Liver (tissue), 9 donors: ENCODE results near the gene LRMDA. TPM values are rescaled to one million over a fixed set of nuclear protein-coding genes. Genes with fewer than 3 reads are reported as not detected.

Source experiments
- DNase-seq: peaks from one replicate; pipeline ENCODE4 v3.0.0-alpha.2; 2017; ENCODE audit warnings: low spot score
- H3K27ac ChIP-seq, 2 donors: one replicate each; pipeline ENCODE4 v1.7.0; 2013; ENCODE audit warnings: inconsistent platforms in 2 of 2, low read length in 2 of 2, control low read depth in 1 of 2, low read depth in 1 of 2, mild to moderate bottlenecking in 1 of 2
- H3K27me3 ChIP-seq, 4 donors: one replicate each; pipeline versions ENCODE4 v1.6.1 to v1.7.0; 2013; ENCODE audit warnings: low read length in 3 of 4, inconsistent platforms in 1 of 4, mild to moderate bottlenecking in 1 of 4, moderate library complexity in 1 of 4; ENCODE audit not compliant: control insufficient read depth in 4 of 4, insufficient read depth in 4 of 4
- H3K36me3 ChIP-seq, 4 donors: one replicate each; pipeline versions ENCODE4 v1.6.1 to v1.7.0; 2013; ENCODE audit warnings: low read length in 3 of 4, mild to moderate bottlenecking in 3 of 4, low read depth in 1 of 4, moderate library complexity in 1 of 4; ENCODE audit not compliant: control insufficient read depth in 4 of 4, insufficient read depth in 3 of 4
- H3K4me1 ChIP-seq, 4 donors: one replicate each; pipeline versions ENCODE4 v1.6.1 to v1.7.0; 2013; ENCODE audit warnings: low read length in 3 of 4, mild to moderate bottlenecking in 3 of 4, moderate library complexity in 1 of 4; ENCODE audit not compliant: control insufficient read depth in 4 of 4, insufficient read depth in 4 of 4
- H3K4me3 ChIP-seq, 3 donors: one replicate each; pipeline versions ENCODE4 v1.6.1 to v1.7.0; 2013; ENCODE audit warnings: low read length in 3 of 3, control low read depth in 1 of 3, low read depth in 1 of 3, mild to moderate bottlenecking in 1 of 3
- H3K9ac ChIP-seq, 2 donors: one replicate each; pipeline ENCODE4 v1.7.0; 2013; ENCODE audit warnings: low read length in 2 of 2, mild to moderate bottlenecking in 2 of 2, moderate library complexity in 2 of 2, control low read depth in 1 of 2, low read depth in 1 of 2
- H3K9me3 ChIP-seq, 4 donors: one replicate each; pipeline versions ENCODE4 v1.6.1 to v1.7.0; 2013; ENCODE audit warnings: low read length in 3 of 4; ENCODE audit not compliant: control insufficient read depth in 4 of 4
- ATF3 ChIP-seq: IDR thresholded peaks from 2 replicates; pipeline ENCODE4 v1.6.1; 2016; ENCODE audit warnings: antibody characterized with exemption
- CTCF ChIP-seq: fragments of 150-350 bp; IDR thresholded peaks from 2 replicates; pipeline ENCODE4 v1.5.1; 2017; ENCODE audit warnings: improper control_type of control experiment, low read depth, low read length; ENCODE audit not compliant: missing input control
- EGR1 ChIP-seq, 2 donors: IDR thresholded peaks; 2 replicates each; pipeline ENCODE4 v1.6.1; 2016 to 2018; ENCODE audit warnings: antibody characterized with exemption in 2 of 2, low read depth in 2 of 2
- FOXA1 ChIP-seq: IDR thresholded peaks from 2 replicates; pipeline ENCODE4 v1.6.1; 2016; ENCODE audit warnings: antibody characterized with exemption
- FOXA2 ChIP-seq: IDR thresholded peaks from 2 replicates; pipeline ENCODE4 v1.6.1; 2016; ENCODE audit warnings: antibody characterized with exemption
- GABPA ChIP-seq, 2 donors: IDR thresholded peaks in 1 of 2; conservative IDR thresholded peaks in 1 of 2; 2 replicates each; pipeline ENCODE4 v1.6.1; 2016; ENCODE audit warnings: antibody characterized with exemption in 2 of 2, mild to moderate bottlenecking in 1 of 2, moderate library complexity in 1 of 2
- HNF4A ChIP-seq, 2 donors: conservative IDR thresholded peaks; 2 replicates each; pipeline ENCODE4 v1.6.1; 2016; ENCODE audit warnings: antibody characterized with exemption in 2 of 2, mild to moderate bottlenecking in 2 of 2
- HNF4G ChIP-seq: IDR thresholded peaks from 2 replicates; pipeline ENCODE4 v1.6.1; 2016; ENCODE audit warnings: antibody characterized with exemption
- JUND ChIP-seq, 2 donors: IDR thresholded peaks; 2 replicates each; pipeline ENCODE4 v1.6.1; 2016; ENCODE audit warnings: antibody characterized with exemption in 2 of 2
- NR2F2 ChIP-seq: IDR thresholded peaks from 2 replicates; pipeline ENCODE4 v1.6.1; 2016; ENCODE audit warnings: antibody characterized with exemption
- RAD21 ChIP-seq, 2 donors: IDR thresholded peaks; 2 replicates each; pipeline ENCODE4 v1.6.1; 2016; ENCODE audit warnings: antibody characterized with exemption in 2 of 2, mild to moderate bottlenecking in 2 of 2
- RXRA ChIP-seq, 2 donors: IDR thresholded peaks; 2 replicates each; pipeline ENCODE4 v1.6.1; 2017 to 2018; ENCODE audit warnings: antibody characterized with exemption in 2 of 2, mild to moderate bottlenecking in 1 of 2
- SP1 ChIP-seq: IDR thresholded peaks from 2 replicates; pipeline ENCODE4 v1.6.1; 2018; ENCODE audit warnings: antibody characterized with exemption, mild to moderate bottlenecking
- TAF1 ChIP-seq: conservative IDR thresholded peaks from 2 replicates; pipeline ENCODE4 v1.6.1; 2016; ENCODE audit warnings: antibody characterized with exemption, mild to moderate bottlenecking
- YY1 ChIP-seq: IDR thresholded peaks from 2 replicates; pipeline ENCODE4 v1.6.1; 2016; ENCODE audit warnings: antibody characterized with exemption, mild to moderate bottlenecking
- ZBTB33 ChIP-seq: IDR thresholded peaks from 2 replicates; pipeline ENCODE4 v1.6.1; 2016; ENCODE audit warnings: antibody characterized with exemption
- WGBS: extraction: QIAGEN DNeasy Blood & Tissue Kit; methylation state at CpG from one replicate; pipeline ENCODE4 v1.1.7; 2013; 5-methylcytosine and 5-hydroxymethylcytosine counted together
- polyA plus RNA-seq, 2 donors: library from polyadenylated mRNA; stranded (reverse) in 1 of 2; unstranded in 1 of 2; fragments of 200-250 nt in 1 of 2; fragments of >200 nt in 1 of 2; fragmentation: Nextera tagmentation in 1 of 2; extraction: Ambion mirVana in 1 of 2; gene quantifications; one replicate each; pipeline versions ENCODE4 v1.2.1 to v1.2.3, GENCODE V29; 2013 to 2015
- total RNA-seq, 2 donors: library from RNA; depleted of rRNA; stranded (reverse); fragments of >200 nt; gene quantifications; one replicate each; pipeline ENCODE4 v1.2.3, GENCODE V29; 2014
- TF ChIP-seq, protein P1 (sequence below): IDR thresholded peaks from 2 replicates; pipeline ENCODE4 v1.6.1; 2016; ENCODE audit warnings: antibody characterized with exemption, mild to moderate bottlenecking
- TF ChIP-seq, protein P2 (sequence below): IDR thresholded peaks from 2 replicates; pipeline ENCODE4 v1.6.1; 2016; ENCODE audit warnings: antibody characterized with exemption
- donor health status: healthy.
- donor health status: healthy.
- donor health status: healthy.
- donor health status: healthy.
- donor health status: healthy.

The LRMDA gene
- total and polyA plus RNA-seq, 4 donors: 7.9 to 15.8 (median 11.3) TPM

- no peak for DNase-seq
- Histone ChIP-seq H3K9me3 (no peaks in the 10 kb centered on the region), H3K36me3 (no peaks in the 10 kb centered on the region), H3K4me1 (peaks cover 0 to under 1% (median 0%) of the 10 kb centered on the region in 4 donors), H3K9ac (no peak overlapping the region), H3K27me3 (no peaks in the 10 kb centered on the region), H3K4me3 (no peak overlapping the region), H3K27ac (no peak overlapping the region)
- 96% methylated on average over 7 of the region's 7 CpGs for WGBS
- TF ChIP-seq RXRA (IDR thresholded peaks at IDR 0.05) (no peak), RAD21 (IDR thresholded peaks at IDR 0.05) (no peak), JUND (IDR thresholded peaks at IDR 0.05) (no peak), HNF4A (conservative IDR thresholded peaks at IDR 0.05) (no peak), NR2F2 (no peak), EGR1 (IDR thresholded peaks at IDR 0.05; ENCODE audit: low read depth in 2 of 2) (no peak)
Observed at GRCh38 chr10:76415554-76415953, 984.1 kb downstream of the LRMDA start.

- Histone ChIP-seq H3K9ac (no peak overlapping the region), H3K4me3 (no peak overlapping the region), H3K9me3 (no peaks in the 10 kb centered on the region), H3K36me3 (no peaks in the 10 kb centered on the region), H3K4me1 (peaks cover 0 to 4% (median 0%) of the 10 kb centered on the region in 4 donors), H3K27ac (no peak overlapping the region), H3K27me3 (no peaks in the 10 kb centered on the region)
- WGBS: 92% methylated on average over 4 of the region's 4 CpGs
- no peak for DNase-seq
- no peak for TF ChIP-seq HNF4A (conservative IDR thresholded peaks at IDR 0.05)
- TF ChIP-seq HNF4G: no peak
- TF ChIP-seq RXRA (IDR thresholded peaks at IDR 0.05): no peak
- TF ChIP-seq RAD21 (IDR thresholded peaks at IDR 0.05): no peak
- TF ChIP-seq FOXA1: no peak
- no peak for TF ChIP-seq NR2F2
- TF ChIP-seq EGR1 (IDR thresholded peaks at IDR 0.05; ENCODE audit: low read depth in 2 of 2): no peak
- no peak for TF ChIP-seq JUND (IDR thresholded peaks at IDR 0.05)
- TF ChIP-seq SP1: no peak
- TF ChIP-seq, protein P1, sequence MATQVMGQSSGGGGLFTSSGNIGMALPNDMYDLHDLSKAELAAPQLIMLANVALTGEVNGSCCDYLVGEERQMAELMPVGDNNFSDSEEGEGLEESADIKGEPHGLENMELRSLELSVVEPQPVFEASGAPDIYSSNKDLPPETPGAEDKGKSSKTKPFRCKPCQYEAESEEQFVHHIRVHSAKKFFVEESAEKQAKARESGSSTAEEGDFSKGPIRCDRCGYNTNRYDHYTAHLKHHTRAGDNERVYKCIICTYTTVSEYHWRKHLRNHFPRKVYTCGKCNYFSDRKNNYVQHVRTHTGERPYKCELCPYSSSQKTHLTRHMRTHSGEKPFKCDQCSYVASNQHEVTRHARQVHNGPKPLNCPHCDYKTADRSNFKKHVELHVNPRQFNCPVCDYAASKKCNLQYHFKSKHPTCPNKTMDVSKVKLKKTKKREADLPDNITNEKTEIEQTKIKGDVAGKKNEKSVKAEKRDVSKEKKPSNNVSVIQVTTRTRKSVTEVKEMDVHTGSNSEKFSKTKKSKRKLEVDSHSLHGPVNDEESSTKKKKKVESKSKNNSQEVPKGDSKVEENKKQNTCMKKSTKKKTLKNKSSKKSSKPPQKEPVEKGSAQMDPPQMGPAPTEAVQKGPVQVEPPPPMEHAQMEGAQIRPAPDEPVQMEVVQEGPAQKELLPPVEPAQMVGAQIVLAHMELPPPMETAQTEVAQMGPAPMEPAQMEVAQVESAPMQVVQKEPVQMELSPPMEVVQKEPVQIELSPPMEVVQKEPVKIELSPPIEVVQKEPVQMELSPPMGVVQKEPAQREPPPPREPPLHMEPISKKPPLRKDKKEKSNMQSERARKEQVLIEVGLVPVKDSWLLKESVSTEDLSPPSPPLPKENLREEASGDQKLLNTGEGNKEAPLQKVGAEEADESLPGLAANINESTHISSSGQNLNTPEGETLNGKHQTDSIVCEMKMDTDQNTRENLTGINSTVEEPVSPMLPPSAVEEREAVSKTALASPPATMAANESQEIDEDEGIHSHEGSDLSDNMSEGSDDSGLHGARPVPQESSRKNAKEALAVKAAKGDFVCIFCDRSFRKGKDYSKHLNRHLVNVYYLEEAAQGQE: no peak
- TF ChIP-seq CTCF: no peak
- no peak for TF ChIP-seq ZBTB33
- no peak for TF ChIP-seq GABPA (IDR thresholded peaks at IDR 0.05 in 1 of 2, conservative IDR thresholded peaks at IDR 0.05 in 1 of 2)
- TF ChIP-seq TAF1: no peak
- no peak for TF ChIP-seq FOXA2
- TF ChIP-seq, protein P2, sequence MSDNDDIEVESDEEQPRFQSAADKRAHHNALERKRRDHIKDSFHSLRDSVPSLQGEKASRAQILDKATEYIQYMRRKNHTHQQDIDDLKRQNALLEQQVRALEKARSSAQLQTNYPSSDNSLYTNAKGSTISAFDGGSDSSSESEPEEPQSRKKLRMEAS: no peak
- TF ChIP-seq YY1: no peak
- TF ChIP-seq ATF3: no peak
Observed at GRCh38 chr10:76416642-76417041, 985.2 kb downstream of the LRMDA start.
